IPS-20b (cell line): Measurements from ENCODE around the gene FARP1.

Source experiments
- H3K27ac ChIP-seq: one replicate; pipeline ENCODE4 v1.5.1; 2013; ENCODE audit warnings: low read length
- H3K27me3 ChIP-seq: 2 replicates; pipeline ENCODE4 v1.6.1; 2013; ENCODE audit warnings: mild to moderate bottlenecking, low read length, inconsistent platforms; ENCODE audit not compliant: insufficient read depth
- H3K36me3 ChIP-seq: 2 replicates; pipeline ENCODE4 v1.6.1; 2013; ENCODE audit warnings: low read depth, mild to moderate bottlenecking, inconsistent platforms, low read length, moderate library complexity; ENCODE audit not compliant: insufficient read depth
- H3K4me1 ChIP-seq: 2 replicates; pipeline ENCODE4 v1.6.1; 2013; ENCODE audit warnings: mild to moderate bottlenecking, control low read depth, inconsistent platforms, low read length, moderate library complexity; ENCODE audit not compliant: insufficient read depth
- H3K4me3 ChIP-seq: 2 replicates; pipeline ENCODE4 v1.5.1; 2013; ENCODE audit warnings: mild to moderate bottlenecking, low read length, inconsistent platforms
- H3K9ac ChIP-seq: 2 replicates; pipeline ENCODE4 v1.6.1; 2013; ENCODE audit warnings: low read depth, mild to moderate bottlenecking, inconsistent platforms, low read length, moderate library complexity
- H3K9me3 ChIP-seq: 2 replicates; pipeline ENCODE4 v1.6.1; 2013; ENCODE audit warnings: mild to moderate bottlenecking, low read depth, low read length, inconsistent platforms; ENCODE audit not compliant: insufficient read depth

The FARP1 gene

GRCh38 chr13:98324105-98324504 is 181.2 kb downstream of the FARP1 start:
- no peaks in the 10 kb centered on the region for H3K36me3 ChIP-seq
- no peaks in the 10 kb centered on the region for H3K27me3 ChIP-seq
- H3K9ac ChIP-seq: no peak overlapping the region
- no peak overlapping the region for H3K4me3 ChIP-seq
- H3K9me3 ChIP-seq: no peaks in the 10 kb centered on the region
- H3K4me1 ChIP-seq: peaks cover 45% of the 10 kb centered on the region
- no peak overlapping the region for H3K27ac ChIP-seq

GRCh38 chr13:98325724-98326123 is 182.8 kb downstream of the FARP1 start:
- H3K9me3 ChIP-seq: no peaks in the 10 kb centered on the region
- H3K4me3 ChIP-seq: no peak overlapping the region
- no peaks in the 10 kb centered on the region for H3K27me3 ChIP-seq
- H3K4me1 ChIP-seq: peaks cover 46% of the 10 kb centered on the region
- no peak overlapping the region for H3K27ac ChIP-seq
- H3K36me3 ChIP-seq: no peaks in the 10 kb centered on the region
- peak overlapping the region; percentile 28; the same call in 1 of the 2 replicates for H3K9ac ChIP-seq

GRCh38 chr13:98326291-98326690 is 183.4 kb downstream of the FARP1 start:
- Histone ChIP-seq H3K9ac (peak overlapping the region; percentile 66; the same call in 1 of the 2 replicates), H3K27me3 (no peaks in the 10 kb centered on the region), H3K4me3 (peak overlapping the region; percentile 3; the same call in 1 of the 2 replicates), H3K9me3 (no peaks in the 10 kb centered on the region), H3K4me1 (peaks cover 50% of the 10 kb centered on the region), H3K27ac (peak overlapping the region; percentile 8), H3K36me3 (no peaks in the 10 kb centered on the region)

GRCh38 chr13:98327371-98328270 is 184.7 kb downstream of the FARP1 start:
- Histone ChIP-seq H3K4me1 (peaks cover 63% of the 10 kb centered on the region), H3K9ac (peak overlapping the region; percentile 66; the same call in 1 of the 2 replicates), H3K27me3 (no peaks in the 10 kb centered on the region), H3K4me3 (peak overlapping the region; percentile 53), H3K27ac (peak overlapping the region; percentile 53), H3K36me3 (no peaks in the 10 kb centered on the region), H3K9me3 (no peaks in the 10 kb centered on the region)

- no peaks in the 10 kb centered on the region for H3K27me3 ChIP-seq
- peak overlapping the region; percentile 53 for H3K4me3 ChIP-seq
- no peaks in the 10 kb centered on the region for H3K36me3 ChIP-seq
- no peaks in the 10 kb centered on the region for H3K9me3 ChIP-seq
- H3K4me1 ChIP-seq: peaks cover 68% of the 10 kb centered on the region
- peak overlapping the region; percentile 66; the same call in 1 of the 2 replicates for H3K9ac ChIP-seq
- H3K27ac ChIP-seq: peak overlapping the region; percentile 53
Observed at GRCh38 chr13:98328511-98328910, 185.6 kb downstream of the FARP1 start.

GRCh38 chr13:98332222-98332621 is 189.3 kb downstream of the FARP1 start:
- Histone ChIP-seq H3K9me3 (no peaks in the 10 kb centered on the region), H3K27ac (no peak overlapping the region), H3K36me3 (no peaks in the 10 kb centered on the region), H3K27me3 (no peaks in the 10 kb centered on the region), H3K4me1 (peaks cover 44% of the 10 kb centered on the region), H3K9ac (peak overlapping the region; percentile 21; the same call in 1 of the 2 replicates), H3K4me3 (peak overlapping the region; percentile 31; the same call in 1 of the 2 replicates)

GRCh38 chr13:98332691-98333090 is 189.8 kb downstream of the FARP1 start:
- peaks cover 39% of the 10 kb centered on the region for H3K4me1 ChIP-seq
- peak overlapping the region; percentile 31; the same call in 1 of the 2 replicates for H3K4me3 ChIP-seq
- peak overlapping the region; percentile 21; the same call in 1 of the 2 replicates for H3K9ac ChIP-seq
- H3K9me3 ChIP-seq: no peaks in the 10 kb centered on the region
- no peaks in the 10 kb centered on the region for H3K36me3 ChIP-seq
- no peak overlapping the region for H3K27ac ChIP-seq
- no peaks in the 10 kb centered on the region for H3K27me3 ChIP-seq

GRCh38 chr13:98333486-98333885 is 190.6 kb downstream of the FARP1 start:
- Histone ChIP-seq H3K4me3 (no peak overlapping the region), H3K4me1 (peaks cover 34% of the 10 kb centered on the region), H3K9me3 (no peaks in the 10 kb centered on the region), H3K27me3 (no peaks in the 10 kb centered on the region), H3K36me3 (no peaks in the 10 kb centered on the region), H3K9ac (peak overlapping the region; percentile 16; the same call in 1 of the 2 replicates), H3K27ac (peak overlapping the region; percentile 58)

GRCh38 chr13:98334620-98335205 is 191.8 kb downstream of the FARP1 start:
- H3K27ac ChIP-seq: no peak overlapping the region
- no peak overlapping the region for H3K4me3 ChIP-seq
- no peaks in the 10 kb centered on the region for H3K27me3 ChIP-seq
- H3K9me3 ChIP-seq: no peaks in the 10 kb centered on the region
- H3K9ac ChIP-seq: no peak overlapping the region
- H3K4me1 ChIP-seq: peaks cover 27% of the 10 kb centered on the region; the same call in 1 of the 2 replicates
- H3K36me3 ChIP-seq: no peaks in the 10 kb centered on the region

GRCh38 chr13:98335721-98336120 is 192.8 kb downstream of the FARP1 start:
- H3K4me1 ChIP-seq: peaks cover 26% of the 10 kb centered on the region; the same call in 1 of the 2 replicates
- H3K27me3 ChIP-seq: no peaks in the 10 kb centered on the region
- H3K27ac ChIP-seq: no peak overlapping the region
- H3K36me3 ChIP-seq: no peaks in the 10 kb centered on the region
- no peaks in the 10 kb centered on the region for H3K9me3 ChIP-seq
- H3K4me3 ChIP-seq: no peak overlapping the region
- H3K9ac ChIP-seq: no peak overlapping the region

- Histone ChIP-seq H3K9ac (no peak overlapping the region; the same call in 1 of the 2 replicates), H3K36me3 (no peaks in the 10 kb centered on the region), H3K4me3 (no peak overlapping the region), H3K9me3 (no peaks in the 10 kb centered on the region), H3K27ac (no peak overlapping the region), H3K4me1 (peaks cover 8% of the 10 kb centered on the region; the same call in 1 of the 2 replicates), H3K27me3 (no peaks in the 10 kb centered on the region)
Observed at GRCh38 chr13:98338310-98338709, 195.4 kb downstream of the FARP1 start.
